Measurements from ENCODE around the gene MINPP1.

Gene MINPP1

GRCh38 chr10:87519582-87519981, 14.9 kb downstream of the MINPP1 start:
- DNase-seq = no peak

- no peak for DNase-seq
Measured at GRCh38 chr10:87523731-87524130, 19.0 kb downstream of the MINPP1 start.

GRCh38 chr10:87524296-87524695, 19.6 kb downstream of the MINPP1 start:
- DNase-seq = no peak

- no peak for DNase-seq
Measured at GRCh38 chr10:87531908-87532622, 27.4 kb downstream of the MINPP1 start.

- DNase-seq = no peak
Measured at GRCh38 chr10:87532696-87533095, 28.0 kb downstream of the MINPP1 start.

- DNase-seq = no peak
Measured at GRCh38 chr10:87534173-87534858, 29.6 kb downstream of the MINPP1 start.

GRCh38 chr10:87538092-87539015, 33.7 kb downstream of the MINPP1 start:
- DNase-seq = no peak

- DNase-seq = no peak
Measured at GRCh38 chr10:87541114-87541513, 36.4 kb downstream of the MINPP1 start.

GRCh38 chr10:87544721-87545120, 40.0 kb downstream of the MINPP1 start:
- no peak for DNase-seq

GRCh38 chr10:87545783-87546182, 41.1 kb downstream of the MINPP1 start:
- DNase-seq = no peak

- no peak for DNase-seq
Measured at GRCh38 chr10:87546210-87546609, 41.5 kb downstream of the MINPP1 start.

- no peak for DNase-seq
Measured at GRCh38 chr10:87546971-87547413, 42.3 kb downstream of the MINPP1 start.

- no peak for DNase-seq
Measured at GRCh38 chr10:87547734-87548311, 43.1 kb downstream of the MINPP1 start.

- DNase-seq = no peak
Measured at GRCh38 chr10:87550741-87551140, 46.0 kb downstream of the MINPP1 start.

GRCh38 chr10:87551326-87551725, 46.6 kb downstream of the MINPP1 start:
- no peak for DNase-seq

- DNase-seq = no peak
Measured at GRCh38 chr10:87552248-87552929, 47.7 kb downstream of the MINPP1 start.

GRCh38 chr10:87557409-87557808, 52.7 kb downstream of the MINPP1 start:
- DNase-seq = no peak

- no peak for DNase-seq
Measured at GRCh38 chr10:87558333-87558732, 53.6 kb downstream of the MINPP1 start.

GRCh38 chr10:87559392-87559791, 54.7 kb downstream of the MINPP1 start:
- no peak for DNase-seq

GRCh38 chr10:87560495-87561129, 55.9 kb downstream of the MINPP1 start:
- DNase-seq = no peak
